ENCODE measurements around the gene AKAP13.
A peak's percentile ranks its signal among the peaks of the same experiment; 100 is the strongest.

The AKAP13 gene

GRCh38 chr15:85600001-85600400 lies 219.6 kb downstream of the AKAP13 start:
- Histone ChIP-seq H3K27me3 (ENCODE audit: insufficient read depth, low read length) (no peaks in the 10 kb centered on the region), H3K9me3 (ENCODE audit: low read length) (no peaks in the 10 kb centered on the region), H2AFZ (ENCODE audit: low read depth, low read length) (no peak overlapping the region), H3K36me3 (ENCODE audit: insufficient read depth, low read length) (peaks cover 7% of the 10 kb centered on the region), H3K4me3 (ENCODE audit: low read length) (no peak overlapping the region), H3K4me1 (ENCODE audit: insufficient read depth, low read length) (peaks cover 27% of the 10 kb centered on the region)

GRCh38 chr15:85603160-85603559 lies 222.8 kb downstream of the AKAP13 start:
- Histone ChIP-seq H3K4me1 (ENCODE audit: insufficient read depth, low read length) (peaks cover 18% of the 10 kb centered on the region), H3K9me3 (ENCODE audit: low read length) (no peaks in the 10 kb centered on the region), H2AFZ (ENCODE audit: low read depth, low read length) (no peak overlapping the region), H3K4me3 (ENCODE audit: low read length) (no peak overlapping the region), H3K36me3 (ENCODE audit: insufficient read depth, low read length) (peaks cover 7% of the 10 kb centered on the region), H3K27me3 (ENCODE audit: insufficient read depth, low read length) (no peaks in the 10 kb centered on the region)

- H3K36me3 ChIP-seq (ENCODE audit: insufficient read depth, low read length): peaks cover 7% of the 10 kb centered on the region
- H3K9me3 ChIP-seq (ENCODE audit: low read length): no peaks in the 10 kb centered on the region
Observed at GRCh38 chr15:85603703-85604102, 223.3 kb downstream of the AKAP13 start.

DNA sequence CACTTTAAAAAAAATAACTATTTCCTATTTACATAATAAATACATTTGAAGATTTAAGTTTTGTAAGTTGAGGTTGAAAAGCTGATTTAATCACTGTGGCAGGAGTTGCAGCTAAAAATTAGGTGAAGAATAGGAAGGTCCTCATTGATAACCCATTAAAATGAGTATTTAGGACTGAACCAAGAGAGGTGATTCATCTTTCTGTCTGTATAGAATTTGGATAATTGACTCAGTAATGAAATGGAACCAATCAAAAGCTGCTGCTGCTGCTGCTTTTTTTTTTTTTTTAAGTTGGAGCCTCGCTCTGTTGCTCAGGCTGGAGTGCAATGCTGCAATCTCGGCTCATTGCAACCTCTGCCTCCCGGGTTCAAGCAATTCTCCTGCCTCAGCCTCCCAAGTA lies 223.8 kb downstream of the AKAP13 start:
- Histone ChIP-seq H3K9me3 (ENCODE audit: low read length) (no peaks in the 10 kb centered on the region), H3K4me3 (ENCODE audit: low read length) (no peak overlapping the region), H3K36me3 (ENCODE audit: insufficient read depth, low read length) (peaks cover 7% of the 10 kb centered on the region)

More at GRCh38 chr15:85603703-85604102, 223.3 kb downstream of the AKAP13 start:
- H2AFZ ChIP-seq (ENCODE audit: low read depth, low read length): no peak overlapping the region
- H3K4me1 ChIP-seq (ENCODE audit: insufficient read depth, low read length): peaks cover 13% of the 10 kb centered on the region
- H3K4me3 ChIP-seq (ENCODE audit: low read length): no peak overlapping the region
- no peaks in the 10 kb centered on the region for H3K27me3 ChIP-seq (ENCODE audit: insufficient read depth, low read length)

DNA sequence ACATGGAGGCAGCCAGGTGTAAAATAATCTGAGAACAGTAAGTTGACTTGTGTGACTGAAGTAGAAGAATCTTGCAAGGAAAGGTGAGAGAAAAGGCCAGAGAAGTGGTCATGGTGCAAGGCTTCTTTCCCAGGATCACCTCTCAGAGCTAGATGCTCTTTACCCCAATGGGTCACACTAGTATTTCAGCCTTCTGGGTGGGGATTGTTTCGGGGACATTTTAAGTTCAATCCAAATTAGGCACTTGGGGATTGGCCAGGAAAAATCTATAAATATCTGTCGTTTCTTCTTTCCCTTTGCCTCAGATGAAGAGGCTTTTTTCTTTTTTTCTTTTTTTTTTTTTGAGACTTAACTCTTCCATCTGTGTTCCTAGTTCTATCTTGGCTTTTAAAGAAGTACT lies 226.3 kb downstream of the AKAP13 start:
- H2AFZ ChIP-seq (ENCODE audit: low read depth, low read length): no peak overlapping the region
- no peak overlapping the region for H3K4me3 ChIP-seq (ENCODE audit: low read length)
- H3K36me3 ChIP-seq (ENCODE audit: insufficient read depth, low read length): peaks cover 7% of the 10 kb centered on the region
- H3K9me3 ChIP-seq (ENCODE audit: low read length): no peaks in the 10 kb centered on the region
- no peaks in the 10 kb centered on the region for H3K4me1 ChIP-seq (ENCODE audit: insufficient read depth, low read length)
- no peaks in the 10 kb centered on the region for H3K27me3 ChIP-seq (ENCODE audit: insufficient read depth, low read length)

More for the DNA sequence above, 223.8 kb downstream of the AKAP13 start:
- Histone ChIP-seq H2AFZ (ENCODE audit: low read depth, low read length) (no peak overlapping the region), H3K27me3 (ENCODE audit: insufficient read depth, low read length) (no peaks in the 10 kb centered on the region), H3K4me1 (ENCODE audit: insufficient read depth, low read length) (peaks cover 8% of the 10 kb centered on the region)

DNA sequence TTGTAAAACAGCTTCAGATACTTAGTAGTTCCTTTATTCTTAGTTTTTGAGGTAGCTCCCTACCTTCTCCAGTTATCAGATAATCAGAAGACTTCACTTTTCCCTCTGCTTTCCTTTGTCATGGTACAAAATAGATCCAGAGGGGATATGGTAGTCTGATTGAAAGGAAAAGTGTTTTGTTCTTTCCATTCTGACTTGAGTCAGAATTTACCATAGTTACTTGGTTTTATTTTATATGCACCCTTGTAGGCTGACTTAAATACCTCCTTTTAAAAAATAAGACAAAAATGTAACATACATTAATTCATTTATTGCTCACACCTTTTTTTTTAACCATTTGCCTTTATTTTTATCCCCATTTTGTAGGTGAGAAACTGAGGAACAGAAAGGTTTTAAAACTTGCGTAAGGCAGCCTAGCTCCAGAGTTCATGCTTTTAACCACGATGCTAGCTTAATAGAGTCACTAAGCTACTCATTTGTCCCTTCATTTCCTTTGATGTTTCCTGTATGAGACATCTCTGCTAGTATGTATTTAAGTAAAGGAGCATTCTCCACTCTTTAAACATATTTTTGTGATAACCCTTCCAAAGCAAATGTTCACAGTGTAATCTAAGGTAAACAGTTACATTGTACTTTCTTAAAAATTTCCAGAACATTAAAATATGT lies 226.9 kb downstream of the AKAP13 start:
- peaks cover 7% of the 10 kb centered on the region for H3K36me3 ChIP-seq (ENCODE audit: insufficient read depth, low read length)
- no peak overlapping the region for H2AFZ ChIP-seq (ENCODE audit: low read depth, low read length)
- H3K4me1 ChIP-seq (ENCODE audit: insufficient read depth, low read length): no peaks in the 10 kb centered on the region
- no peaks in the 10 kb centered on the region for H3K27me3 ChIP-seq (ENCODE audit: insufficient read depth, low read length)
- H3K4me3 ChIP-seq (ENCODE audit: low read length): no peak overlapping the region
- H3K9me3 ChIP-seq (ENCODE audit: low read length): no peaks in the 10 kb centered on the region

- Histone ChIP-seq H3K4me3 (ENCODE audit: low read length) (no peak overlapping the region), H3K4me1 (ENCODE audit: insufficient read depth, low read length) (no peaks in the 10 kb centered on the region), H3K27me3 (ENCODE audit: insufficient read depth, low read length) (no peaks in the 10 kb centered on the region), H3K9me3 (ENCODE audit: low read length) (no peaks in the 10 kb centered on the region), H3K36me3 (ENCODE audit: insufficient read depth, low read length) (peaks cover 7% of the 10 kb centered on the region), H2AFZ (ENCODE audit: low read depth, low read length) (no peak overlapping the region)
Observed at GRCh38 chr15:85607842-85608241, 227.4 kb downstream of the AKAP13 start.

- no peaks in the 10 kb centered on the region for H3K36me3 ChIP-seq (ENCODE audit: insufficient read depth, low read length)
- no peaks in the 10 kb centered on the region for H3K4me1 ChIP-seq (ENCODE audit: insufficient read depth, low read length)
- H3K27me3 ChIP-seq (ENCODE audit: insufficient read depth, low read length): no peaks in the 10 kb centered on the region
- no peaks in the 10 kb centered on the region for H3K9me3 ChIP-seq (ENCODE audit: low read length)
- H2AFZ ChIP-seq (ENCODE audit: low read depth, low read length): no peak overlapping the region
- H3K4me3 ChIP-seq (ENCODE audit: low read length): no peak overlapping the region
Observed at GRCh38 chr15:85609492-85609891, 229.1 kb downstream of the AKAP13 start.

- no peaks in the 10 kb centered on the region for H3K36me3 ChIP-seq (ENCODE audit: insufficient read depth, low read length)
Observed at GRCh38 chr15:85611361-85611760, 231.0 kb downstream of the AKAP13 start.

DNA sequence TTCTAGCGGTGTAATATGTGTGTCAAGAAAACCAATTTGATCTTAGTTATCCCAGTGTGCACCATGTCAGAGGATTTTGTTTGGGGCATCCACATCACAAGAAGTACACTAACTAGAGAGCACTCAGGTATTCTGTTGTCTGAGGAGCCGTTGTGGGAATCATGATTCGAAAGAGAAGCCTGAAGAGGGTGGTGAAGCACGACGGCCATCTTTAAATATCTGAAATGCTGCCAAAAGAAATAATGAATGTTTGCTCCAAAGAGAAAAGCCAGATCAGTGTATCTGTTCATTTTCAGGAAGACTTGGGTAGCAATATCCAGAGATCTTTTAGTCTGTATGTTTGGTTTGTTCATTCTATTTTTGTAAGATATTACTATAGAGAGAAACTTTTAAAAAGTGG lies 233.7 kb downstream of the AKAP13 start:
- H2AFZ ChIP-seq (ENCODE audit: low read depth, low read length): no peak overlapping the region
- no peaks in the 10 kb centered on the region for H3K36me3 ChIP-seq (ENCODE audit: insufficient read depth, low read length)
- H3K27me3 ChIP-seq (ENCODE audit: insufficient read depth, low read length): no peaks in the 10 kb centered on the region
- no peak overlapping the region for H3K4me3 ChIP-seq (ENCODE audit: low read length)
- H3K4me1 ChIP-seq (ENCODE audit: insufficient read depth, low read length): peaks cover 18% of the 10 kb centered on the region
- no peaks in the 10 kb centered on the region for H3K9me3 ChIP-seq (ENCODE audit: low read length)

More at GRCh38 chr15:85611361-85611760, 231.0 kb downstream of the AKAP13 start:
- no peaks in the 10 kb centered on the region for H3K9me3 ChIP-seq (ENCODE audit: low read length)
- no peak overlapping the region for H3K4me3 ChIP-seq (ENCODE audit: low read length)
- H3K4me1 ChIP-seq (ENCODE audit: insufficient read depth, low read length): no peaks in the 10 kb centered on the region
- no peaks in the 10 kb centered on the region for H3K27me3 ChIP-seq (ENCODE audit: insufficient read depth, low read length)
- H2AFZ ChIP-seq (ENCODE audit: low read depth, low read length): no peak overlapping the region

DNA sequence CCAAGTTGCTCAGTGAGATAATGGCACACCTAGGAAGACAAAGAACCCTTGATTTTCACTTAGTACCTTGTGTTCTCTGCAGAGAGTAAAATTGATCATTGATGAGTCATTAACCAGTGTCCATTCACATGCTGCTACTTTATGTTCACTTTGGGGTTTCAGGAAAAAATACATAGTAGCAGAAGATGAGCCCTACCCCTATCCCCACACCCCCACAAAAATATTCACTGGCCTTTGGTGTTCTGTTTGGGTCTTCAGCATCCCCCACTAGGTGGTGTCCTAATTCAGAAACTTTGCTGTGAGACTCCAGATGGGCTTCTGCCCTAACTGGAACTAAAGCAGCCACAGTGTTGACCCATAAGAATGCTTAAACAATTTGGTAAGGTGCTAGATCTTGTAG lies 235.5 kb downstream of the AKAP13 start:
- Histone ChIP-seq H3K36me3 (ENCODE audit: insufficient read depth, low read length) (no peaks in the 10 kb centered on the region), H3K4me1 (ENCODE audit: insufficient read depth, low read length) (peaks cover 37% of the 10 kb centered on the region), H2AFZ (ENCODE audit: low read depth, low read length) (no peak overlapping the region), H3K27me3 (ENCODE audit: insufficient read depth, low read length) (no peaks in the 10 kb centered on the region), H3K9me3 (ENCODE audit: low read length) (no peaks in the 10 kb centered on the region), H3K4me3 (ENCODE audit: low read length) (no peak overlapping the region)

- Histone ChIP-seq H3K27me3 (ENCODE audit: insufficient read depth, low read length) (no peaks in the 10 kb centered on the region), H2AFZ (ENCODE audit: low read depth, low read length) (no peak overlapping the region), H3K9me3 (ENCODE audit: low read length) (no peaks in the 10 kb centered on the region), H3K36me3 (ENCODE audit: insufficient read depth, low read length) (no peaks in the 10 kb centered on the region), H3K4me1 (ENCODE audit: insufficient read depth, low read length) (peaks cover 41% of the 10 kb centered on the region), H3K4me3 (ENCODE audit: low read length) (no peak overlapping the region)
Observed at GRCh38 chr15:85616549-85617110, 236.2 kb downstream of the AKAP13 start.

GRCh38 chr15:85618228-85618505 lies 237.8 kb downstream of the AKAP13 start:
- peaks cover 45% of the 10 kb centered on the region for H3K4me1 ChIP-seq (ENCODE audit: insufficient read depth, low read length)
- H3K4me3 ChIP-seq (ENCODE audit: low read length): no peak overlapping the region

DNA sequence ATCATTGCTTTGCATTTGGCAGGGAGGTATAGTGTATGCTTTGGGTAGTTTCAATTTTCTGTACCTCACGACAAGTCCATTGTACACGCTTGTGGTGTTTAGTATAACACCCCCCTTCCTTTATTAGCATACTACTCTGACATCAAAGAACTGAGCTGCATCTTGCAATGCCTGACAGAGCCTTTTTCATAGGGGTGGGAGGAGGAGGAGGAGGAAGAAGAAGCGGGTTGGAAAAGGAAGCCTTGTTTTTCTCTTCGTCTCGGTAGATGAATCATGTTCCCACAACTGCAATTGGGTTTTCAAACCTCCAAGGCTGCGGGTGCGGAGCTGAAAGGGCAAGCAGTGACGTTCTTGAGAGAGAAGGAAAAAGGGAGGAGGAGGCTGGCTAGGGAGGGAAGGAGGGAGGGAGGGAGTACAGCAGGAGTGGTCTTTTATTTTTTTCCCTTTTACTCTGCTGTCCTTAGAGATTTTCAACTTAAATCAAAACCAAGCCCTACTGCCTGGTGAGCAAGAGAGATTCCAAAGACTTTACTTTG lies 238.6 kb downstream of the AKAP13 start:
- peaks cover 47% of the 10 kb centered on the region for H3K4me1 ChIP-seq (ENCODE audit: insufficient read depth, low read length)
- H3K4me3 ChIP-seq (ENCODE audit: low read length): peak overlapping the region; percentile 37
- no peaks in the 10 kb centered on the region for H3K36me3 ChIP-seq (ENCODE audit: insufficient read depth, low read length)
- peak overlapping the region; percentile 37 for H2AFZ ChIP-seq (ENCODE audit: low read depth, low read length)
- H3K9me3 ChIP-seq (ENCODE audit: low read length): no peaks in the 10 kb centered on the region
- no peaks in the 10 kb centered on the region for H3K27me3 ChIP-seq (ENCODE audit: insufficient read depth, low read length)

More at GRCh38 chr15:85618228-85618505, 237.8 kb downstream of the AKAP13 start:
- Histone ChIP-seq H3K36me3 (ENCODE audit: insufficient read depth, low read length) (no peaks in the 10 kb centered on the region), H3K9me3 (ENCODE audit: low read length) (no peaks in the 10 kb centered on the region), H2AFZ (ENCODE audit: low read depth, low read length) (peak overlapping the region; percentile 37), H3K27me3 (ENCODE audit: insufficient read depth, low read length) (no peaks in the 10 kb centered on the region)

Data from neuron (in vitro differentiated cells).